PFSK-1 (cell line): ENCODE data around the gene CLASP1.

Experiments
- POLR2AphosphoS5 ChIP-seq: IDR thresholded peaks from 2 replicates; pipeline ENCODE4 v1.6.1; 2012; ENCODE audit warnings: low read depth, mild to moderate bottlenecking, control low read depth, low read length, moderate library complexity
- TAF1 ChIP-seq: IDR thresholded peaks from 2 replicates; pipeline ENCODE4 v1.6.1; 2012; ENCODE audit warnings: low read length, control low read depth, borderline replicate concordance; ENCODE audit not compliant: insufficient read depth

DNA sequence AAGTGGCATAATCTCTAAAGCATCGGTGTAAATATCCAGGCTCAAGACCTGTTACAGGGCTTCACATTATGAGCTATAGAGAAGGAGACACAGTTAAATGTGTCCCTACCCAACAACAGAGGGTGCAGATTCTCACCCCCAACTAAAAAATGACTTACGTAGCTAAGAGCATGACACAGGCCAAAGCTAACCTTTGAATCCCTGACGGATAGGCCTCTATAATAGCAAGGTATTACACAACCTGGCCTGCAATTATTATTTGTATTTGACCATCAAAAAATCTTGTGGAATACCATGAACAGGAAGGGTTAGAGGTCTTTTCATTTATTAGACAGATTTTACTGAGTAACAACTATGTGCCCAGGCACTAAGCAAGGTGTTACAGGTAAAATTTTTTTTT, 73.5 kb downstream of the CLASP1 start:
- TF ChIP-seq TAF1 (no peak), POLR2AphosphoS5 (no peak)
